ENCODE data around the gene ARIH2. TPM values are rescaled to one million over a fixed set of nuclear protein-coding genes. Genes with fewer than 3 reads are reported as not detected.

Gene ARIH2
- total and polyA plus RNA-seq, 9 of the 15 experiments (the other 6 are each of a cell fraction or from before 2014, with no cell fraction given): 27.0 to 120 (median 108) TPM

DNA sequence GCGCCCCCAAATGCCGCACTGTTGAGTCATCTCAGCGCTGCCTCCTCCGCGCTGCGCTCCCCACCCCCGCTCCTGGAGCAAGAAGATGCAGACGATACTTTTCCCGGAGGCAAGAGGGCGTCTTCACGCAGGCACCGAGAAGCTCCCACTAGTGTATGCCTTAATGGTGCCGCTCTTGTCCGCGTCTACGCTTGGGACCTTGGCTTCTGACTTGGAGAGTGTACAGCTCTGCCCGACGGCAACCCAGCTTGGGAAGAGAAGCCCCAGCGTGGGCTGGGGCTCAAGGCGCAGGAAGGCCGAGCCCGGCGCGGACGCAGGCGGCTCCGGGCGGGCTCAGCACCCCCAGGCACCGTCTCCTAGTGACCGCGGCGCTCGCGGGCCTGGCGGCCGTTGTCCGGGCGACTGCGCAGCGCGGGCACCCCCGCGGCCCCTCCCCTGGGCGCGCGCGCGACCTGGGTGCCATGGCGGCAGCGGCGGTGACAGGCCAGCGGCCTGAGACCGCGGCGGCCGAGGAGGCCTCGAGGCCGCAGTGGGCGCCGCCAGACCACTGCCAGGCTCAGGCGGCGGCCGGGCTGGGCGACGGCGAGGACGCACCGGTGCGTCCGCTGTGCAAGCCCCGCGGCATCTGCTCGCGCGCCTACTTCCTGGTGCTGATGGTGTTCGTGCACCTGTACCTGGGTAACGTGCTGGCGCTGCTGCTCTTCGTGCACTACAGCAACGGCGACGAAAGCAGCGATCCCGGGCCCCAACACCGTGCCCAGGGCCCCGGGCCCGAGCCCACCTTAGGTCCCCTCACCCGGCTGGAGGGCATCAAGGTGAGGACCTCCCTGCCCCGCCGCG, 71.4 kb downstream of the ARIH2 start, which contains the start of gene P4HTM (continued):
- TF ChIP-seq, protein P1, sequence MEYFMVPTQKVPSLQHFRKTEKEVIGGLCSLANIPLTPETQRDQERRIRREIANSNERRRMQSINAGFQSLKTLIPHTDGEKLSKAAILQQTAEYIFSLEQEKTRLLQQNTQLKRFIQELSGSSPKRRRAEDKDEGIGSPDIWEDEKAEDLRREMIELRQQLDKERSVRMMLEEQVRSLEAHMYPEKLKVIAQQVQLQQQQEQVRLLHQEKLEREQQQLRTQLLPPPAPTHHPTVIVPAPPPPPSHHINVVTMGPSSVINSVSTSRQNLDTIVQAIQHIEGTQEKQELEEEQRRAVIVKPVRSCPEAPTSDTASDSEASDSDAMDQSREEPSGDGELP (CRISPR knock-in tag; IDR thresholded peaks at IDR 0.05; ENCODE audit: borderline replicate concordance): peak; percentile 58; the same call in 1 of the 2 replicates
- TF ChIP-seq, protein P2, sequence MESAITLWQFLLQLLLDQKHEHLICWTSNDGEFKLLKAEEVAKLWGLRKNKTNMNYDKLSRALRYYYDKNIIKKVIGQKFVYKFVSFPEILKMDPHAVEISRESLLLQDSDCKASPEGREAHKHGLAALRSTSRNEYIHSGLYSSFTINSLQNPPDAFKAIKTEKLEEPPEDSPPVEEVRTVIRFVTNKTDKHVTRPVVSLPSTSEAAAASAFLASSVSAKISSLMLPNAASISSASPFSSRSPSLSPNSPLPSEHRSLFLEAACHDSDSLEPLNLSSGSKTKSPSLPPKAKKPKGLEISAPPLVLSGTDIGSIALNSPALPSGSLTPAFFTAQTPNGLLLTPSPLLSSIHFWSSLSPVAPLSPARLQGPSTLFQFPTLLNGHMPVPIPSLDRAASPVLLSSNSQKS (CRISPR knock-in tag; IDR thresholded peaks at IDR 0.05): no peak
- TF ChIP-seq MAFK (IDR thresholded peaks at IDR 0.05; ENCODE audit: low read length) (0 out of 2 replicates have a peak, but pooled peaks have one; percentile 5), RBFOX2 (IDR thresholded peaks at IDR 0.05; ENCODE audit: low read depth, low read length) (peak; percentile 75), SAP30 (IDR thresholded peaks at IDR 0.05; ENCODE audit: borderline replicate concordance, insufficient read depth, low read depth, low read length, poor library complexity, severe bottlenecking) (no peak), HMGN3 (IDR thresholded peaks at IDR 0.05; ENCODE audit: borderline replicate concordance, extremely low read depth, insufficient read length, low read depth, low read length) (peak; percentile 88), MTA1 (IDR thresholded peaks at IDR 0.05; ENCODE audit: borderline replicate concordance) (peak; percentile 84), SMARCA5 (IDR thresholded peaks at IDR 0.05) (no peak), POLR2G (IDR thresholded peaks at IDR 0.05; ENCODE audit: low read depth, low read length) (peak; percentile 78), NRF1 (conservative IDR thresholded peaks at IDR 0.05 in 1 of 2, IDR thresholded peaks at IDR 0.05 in 1 of 2) (peak; percentile 24 to 64; a peak in 3 of 4 replicates), ZNF311 (CRISPR knock-in tag; IDR thresholded peaks at IDR 0.05) (no peak), CREBBP (IDR thresholded peaks at IDR 0.05; ENCODE audit: low read depth, low read length) (no peak), ZKSCAN8 (CRISPR knock-in tag; IDR thresholded peaks at IDR 0.05) (no peak), PHF20 (IDR thresholded peaks at IDR 0.05; ENCODE audit: partially characterized antibody) (peak; percentile 56)
- TF ChIP-seq, protein P3, sequence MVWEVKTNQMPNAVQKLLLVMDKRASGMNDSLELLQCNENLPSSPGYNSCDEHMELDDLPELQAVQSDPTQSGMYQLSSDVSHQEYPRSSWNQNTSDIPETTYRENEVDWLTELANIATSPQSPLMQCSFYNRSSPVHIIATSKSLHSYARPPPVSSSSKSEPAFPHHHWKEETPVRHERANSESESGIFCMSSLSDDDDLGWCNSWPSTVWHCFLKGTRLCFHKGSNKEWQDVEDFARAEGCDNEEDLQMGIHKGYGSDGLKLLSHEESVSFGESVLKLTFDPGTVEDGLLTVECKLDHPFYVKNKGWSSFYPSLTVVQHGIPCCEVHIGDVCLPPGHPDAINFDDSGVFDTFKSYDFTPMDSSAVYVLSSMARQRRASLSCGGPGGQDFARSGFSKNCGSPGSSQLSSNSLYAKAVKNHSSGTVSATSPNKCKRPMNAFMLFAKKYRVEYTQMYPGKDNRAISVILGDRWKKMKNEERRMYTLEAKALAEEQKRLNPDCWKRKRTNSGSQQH (CRISPR knock-in tag; IDR thresholded peaks at IDR 0.05): no peak
- TF ChIP-seq, protein P4, sequence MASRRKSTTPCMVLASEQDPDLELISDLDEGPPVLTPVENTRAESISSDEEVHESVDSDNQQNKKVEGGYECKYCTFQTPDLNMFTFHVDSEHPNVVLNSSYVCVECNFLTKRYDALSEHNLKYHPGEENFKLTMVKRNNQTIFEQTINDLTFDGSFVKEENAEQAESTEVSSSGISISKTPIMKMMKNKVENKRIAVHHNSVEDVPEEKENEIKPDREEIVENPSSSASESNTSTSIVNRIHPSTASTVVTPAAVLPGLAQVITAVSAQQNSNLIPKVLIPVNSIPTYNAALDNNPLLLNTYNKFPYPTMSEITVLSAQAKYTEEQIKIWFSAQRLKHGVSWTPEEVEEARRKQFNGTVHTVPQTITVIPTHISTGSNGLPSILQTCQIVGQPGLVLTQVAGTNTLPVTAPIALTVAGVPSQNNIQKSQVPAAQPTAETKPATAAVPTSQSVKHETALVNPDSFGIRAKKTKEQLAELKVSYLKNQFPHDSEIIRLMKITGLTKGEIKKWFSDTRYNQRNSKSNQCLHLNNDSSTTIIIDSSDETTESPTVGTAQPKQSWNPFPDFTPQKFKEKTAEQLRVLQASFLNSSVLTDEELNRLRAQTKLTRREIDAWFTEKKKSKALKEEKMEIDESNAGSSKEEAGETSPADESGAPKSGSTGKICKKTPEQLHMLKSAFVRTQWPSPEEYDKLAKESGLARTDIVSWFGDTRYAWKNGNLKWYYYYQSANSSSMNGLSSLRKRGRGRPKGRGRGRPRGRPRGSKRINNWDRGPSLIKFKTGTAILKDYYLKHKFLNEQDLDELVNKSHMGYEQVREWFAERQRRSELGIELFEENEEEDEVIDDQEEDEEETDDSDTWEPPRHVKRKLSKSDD (conservative IDR thresholded peaks at IDR 0.05; ENCODE audit: low read length): peak; percentile 73; the same call in 1 of the 2 replicates
- TF ChIP-seq, protein P5, sequence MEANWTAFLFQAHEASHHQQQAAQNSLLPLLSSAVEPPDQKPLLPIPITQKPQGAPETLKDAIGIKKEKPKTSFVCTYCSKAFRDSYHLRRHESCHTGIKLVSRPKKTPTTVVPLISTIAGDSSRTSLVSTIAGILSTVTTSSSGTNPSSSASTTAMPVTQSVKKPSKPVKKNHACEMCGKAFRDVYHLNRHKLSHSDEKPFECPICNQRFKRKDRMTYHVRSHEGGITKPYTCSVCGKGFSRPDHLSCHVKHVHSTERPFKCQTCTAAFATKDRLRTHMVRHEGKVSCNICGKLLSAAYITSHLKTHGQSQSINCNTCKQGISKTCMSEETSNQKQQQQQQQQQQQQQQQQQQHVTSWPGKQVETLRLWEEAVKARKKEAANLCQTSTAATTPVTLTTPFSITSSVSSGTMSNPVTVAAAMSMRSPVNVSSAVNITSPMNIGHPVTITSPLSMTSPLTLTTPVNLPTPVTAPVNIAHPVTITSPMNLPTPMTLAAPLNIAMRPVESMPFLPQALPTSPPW (CRISPR knock-in tag; IDR thresholded peaks at IDR 0.05): peak; percentile 62
